IMR-90 (cell line): ENCODE results near the gene METTL24.

ENCODE experiments used
- CEBPB ChIP-seq: IDR thresholded peaks from 2 replicates; pipeline ENCODE4 v1.6.1; 2012; ENCODE audit warnings: low read depth, low read length, improper control_type of control experiment
- CHD1 ChIP-seq: IDR thresholded peaks from 2 replicates; pipeline ENCODE4 v1.6.1; 2012; ENCODE audit warnings: low read depth, low read length, improper control_type of control experiment
- CTCF ChIP-seq: conservative IDR thresholded peaks from 2 replicates; pipeline ENCODE4 v1.5.1; 2012; ENCODE audit warnings: mild to moderate bottlenecking, low read depth, low read length, improper control_type of control experiment
- ELK1 ChIP-seq: fragments of 150-350 bp; IDR thresholded peaks from 2 replicates; pipeline ENCODE4 v1.6.1; 2016; ENCODE audit warnings: low read depth, mild to moderate bottlenecking, low read length, moderate library complexity, borderline replicate concordance
- FOS ChIP-seq: fragments of 150-350 bp; IDR thresholded peaks from 2 replicates; pipeline ENCODE4 v1.6.1; 2016; ENCODE audit warnings: low read depth, low read length
- MAFK ChIP-seq: IDR thresholded peaks from 2 replicates; pipeline ENCODE4 v1.6.1; 2012; ENCODE audit warnings: low read depth, low read length, improper control_type of control experiment
- MAZ ChIP-seq: IDR thresholded peaks from 2 replicates; pipeline ENCODE4 v1.6.1; 2012; ENCODE audit warnings: low read depth, mild to moderate bottlenecking, low read length, improper control_type of control experiment, moderate library complexity, borderline replicate concordance
- MXI1 ChIP-seq: IDR thresholded peaks from 2 replicates; pipeline ENCODE4 v1.6.1; 2012; ENCODE audit warnings: low read depth, mild to moderate bottlenecking, low read length, moderate library complexity, borderline replicate concordance
- POLR2A ChIP-seq: IDR thresholded peaks from 2 replicates; pipeline ENCODE4 v1.6.1; 2012; ENCODE audit warnings: mild to moderate bottlenecking, low read depth, low read length
- RAD21 ChIP-seq: IDR thresholded peaks from 2 replicates; pipeline ENCODE4 v1.6.1; 2012; ENCODE audit warnings: low read length, improper control_type of control experiment
- RCOR1 ChIP-seq: IDR thresholded peaks from 2 replicates; pipeline ENCODE4 v1.6.1; 2012; ENCODE audit warnings: mild to moderate bottlenecking, low read length, improper control_type of control experiment; ENCODE audit not compliant: insufficient replicate concordance
- RFX5 ChIP-seq: IDR thresholded peaks from 2 replicates; pipeline ENCODE4 v1.8.0; 2012; ENCODE audit warnings: low read depth, mild to moderate bottlenecking, low read length, moderate library complexity
- SMC3 ChIP-seq: fragments of 150-350 bp; IDR thresholded peaks from 2 replicates; pipeline ENCODE4 v1.6.1; 2016; ENCODE audit warnings: low read depth, mild to moderate bottlenecking, antibody characterized with exemption, low read length, moderate library complexity
- USF2 ChIP-seq: fragments of 150-350 bp; IDR thresholded peaks from 2 replicates; pipeline ENCODE4 v1.6.1; 2017; ENCODE audit warnings: mild to moderate bottlenecking, antibody characterized with exemption, low read length, low read depth

GRCh38 chr6:110366975-110367374 lies 8.8 kb upstream of the METTL24 start:
- TF ChIP-seq CTCF (no peak), RAD21 (no peak), POLR2A (no peak), SMC3 (no peak), RFX5 (no peak), USF2 (no peak), CHD1 (no peak), MAFK (no peak), FOS (no peak), ELK1 (no peak), MXI1 (no peak), CEBPB (no peak), MAZ (no peak), RCOR1 (no peak)
